ENCODE results near the gene FAM236B. TPM values are rescaled to one million over a fixed set of nuclear protein-coding genes. Genes with fewer than 3 reads are reported as not detected.
"Not testable (repeated sequence)": the region's sequence is repeated elsewhere in the genome, so short reads cannot be mapped to it uniquely, and the experiment has no call there.

The FAM236B gene
- total and polyA plus RNA-seq, 9 of the 15 experiments (the other 6 are each of a cell fraction or from before 2014, with no cell fraction given): not detected

DNA sequence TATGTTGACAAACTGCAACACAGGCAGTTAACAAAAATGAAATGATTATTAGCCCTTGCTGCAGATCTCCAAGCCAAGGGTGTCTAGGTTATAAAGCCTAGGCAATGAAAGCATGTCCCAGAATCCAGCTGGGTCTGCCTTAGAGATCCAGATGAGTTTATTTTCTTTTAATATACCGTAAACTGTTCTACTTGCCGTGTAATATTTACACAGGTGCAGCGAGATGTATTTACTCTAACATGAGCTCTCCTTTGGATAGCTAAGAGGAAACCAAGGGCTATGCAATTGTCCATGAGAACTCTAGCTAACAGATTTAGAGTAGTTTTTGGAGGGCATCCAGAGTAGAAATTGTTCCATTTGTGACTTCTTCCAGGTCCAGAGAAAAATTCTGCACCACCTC, 33.9 kb downstream of the FAM236B start:
- ATAC-seq; H3K27ac ChIP-seq (ENCODE audit: extremely low read depth, low read depth, low read length); H3K36me3 ChIP-seq (ENCODE audit: control insufficient read depth, insufficient read depth, low read length); POLR2A ChIA-PET; H3K27me3 ChIP-seq (ENCODE audit: control insufficient read depth in 2 of 2, insufficient read depth in 2 of 2, low read length in 2 of 2); H3K9me3 ChIP-seq (replicated peaks; ENCODE audit: control insufficient read depth, insufficient read depth, low read depth, low read length); H2AFZ ChIP-seq (ENCODE audit: low read depth, low read length); DNase-seq (ENCODE audit: extremely low read depth in 1 of 4, low spot score in 3 of 4); FAIRE-seq; BruUV-seq (replicated peaks); intact Hi-C loops (cut with micrococcal nuclease); H3K4me1 ChIP-seq (replicated peaks in 1 of 2; ENCODE audit: control insufficient read depth in 2 of 2, insufficient read depth in 2 of 2, low read length in 2 of 2); H3K4me3 ChIP-seq; H3K4me2 ChIP-seq (ENCODE audit: insufficient read depth, low read length); CTCF ChIA-PET (ENCODE audit: low intra/inter-chr PET ratio); H3K9me1 ChIP-seq (ENCODE audit: control insufficient read depth, insufficient read depth, low read length); H3K9ac ChIP-seq (ENCODE audit: insufficient read depth in 1 of 2, low read depth in 2 of 2, low read length in 2 of 2); H3K79me2 ChIP-seq (ENCODE audit: control insufficient read depth, insufficient read depth, low read length); H4K20me1 ChIP-seq (replicated peaks; ENCODE audit: control insufficient read depth, insufficient read depth, low read length): not testable (repeated sequence)
- WGBS (ENCODE audit: insufficient coverage, low coverage, missing lambda C conversion rate): no CpG with 5 or more reads among the region's 3 CpGs
- in situ Hi-C loops (cut with MboI): loop anchor here (25.0 kb wide), 1 partner anchor 214 kb away; no protein-coding TSS in a partner anchor

- peak; percentile 86 for FAIRE-seq
- H3K79me2 ChIP-seq (ENCODE audit: control insufficient read depth, insufficient read depth, low read length); H3K4me2 ChIP-seq (ENCODE audit: insufficient read depth, low read length); H3K9ac ChIP-seq (ENCODE audit: insufficient read depth in 1 of 2, low read depth in 2 of 2, low read length in 2 of 2); H3K4me3 ChIP-seq; H2AFZ ChIP-seq (ENCODE audit: low read depth, low read length); POLR2A ChIA-PET; intact Hi-C loops (cut with micrococcal nuclease); H3K4me1 ChIP-seq (replicated peaks in 1 of 2; ENCODE audit: control insufficient read depth in 2 of 2, insufficient read depth in 2 of 2, low read length in 2 of 2); CTCF ChIA-PET (ENCODE audit: low intra/inter-chr PET ratio); H3K36me3 ChIP-seq (ENCODE audit: control insufficient read depth, insufficient read depth, low read length); H4K20me1 ChIP-seq (replicated peaks; ENCODE audit: control insufficient read depth, insufficient read depth, low read length); H3K27me3 ChIP-seq (ENCODE audit: control insufficient read depth in 2 of 2, insufficient read depth in 2 of 2, low read length in 2 of 2); H3K9me1 ChIP-seq (ENCODE audit: control insufficient read depth, insufficient read depth, low read length); BruUV-seq (replicated peaks); H3K27ac ChIP-seq (ENCODE audit: extremely low read depth, low read depth, low read length); DNase-seq (ENCODE audit: extremely low read depth in 1 of 4, low spot score in 3 of 4); H3K9me3 ChIP-seq (replicated peaks; ENCODE audit: control insufficient read depth, insufficient read depth, low read depth, low read length); ATAC-seq: not testable (repeated sequence)
- in situ Hi-C loops (cut with MboI): loop anchor here (25.0 kb wide), 1 partner anchor 217 kb away; no protein-coding TSS in a partner anchor
- WGBS (ENCODE audit: insufficient coverage, low coverage, missing lambda C conversion rate): no CpG with 5 or more reads among the region's 7 CpGs
Measured at GRCh38 chrX:72745546-72745945, 36.9 kb downstream of the FAM236B start.

All from K562 (cell line).